HepG2 (cell line): ENCODE measurements around the gene FAM229A. TPM values are rescaled to one million over a fixed set of nuclear protein-coding genes. Genes with fewer than 3 reads are reported as not detected.

Source experiments
- BCLAF1 ChIP-seq: fragments of 450-650 bp; IDR thresholded peaks from 2 replicates; pipeline ENCODE4 v1.6.1; 2017; ENCODE audit warnings: mild to moderate bottlenecking
- DNMT1 ChIP-seq: sonication (generic); formaldehyde crosslinking; IDR thresholded peaks from 2 replicates; pipeline ENCODE4 v1.5.1; 2020; ENCODE audit warnings: mild to moderate bottlenecking, missing genetic modification reagents
- ESRRA ChIP-seq: sonication (generic); formaldehyde crosslinking; IDR thresholded peaks from 2 replicates; pipeline ENCODE4 v1.5.1; 2020; ENCODE audit warnings: mild to moderate bottlenecking, low read depth, missing genetic modification reagents
- NFAT5 ChIP-seq: sonication (generic); formaldehyde crosslinking; IDR thresholded peaks from 2 replicates; pipeline ENCODE4 v1.4.0; 2020; ENCODE audit warnings: missing genetic modification reagents
- TEAD2 ChIP-seq: sonication (generic); formaldehyde crosslinking; IDR thresholded peaks from 2 replicates; pipeline ENCODE4 v1.9.0; 2021; ENCODE audit warnings: missing genetic modification reagents
- ZBTB7B ChIP-seq: sonication (generic); formaldehyde crosslinking; IDR thresholded peaks from 2 replicates; pipeline ENCODE4 v1.4.0; 2020; ENCODE audit warnings: missing genetic modification reagents
- ZNF143 ChIP-seq: sonication (generic); formaldehyde crosslinking; IDR thresholded peaks from 2 replicates; pipeline ENCODE4 v1.4.0; 2020; ENCODE audit warnings: missing genetic modification reagents
- ZNF264 ChIP-seq: sonication (generic); formaldehyde crosslinking; IDR thresholded peaks from 2 replicates; pipeline ENCODE4 v1.4.0; 2020; ENCODE audit warnings: missing genetic modification reagents
- ZNF501 ChIP-seq: sonication (generic); formaldehyde crosslinking; IDR thresholded peaks from 2 replicates; pipeline ENCODE4 v1.5.1; 2020; ENCODE audit warnings: mild to moderate bottlenecking, moderate library complexity, missing genetic modification reagents
- ZNF563 ChIP-seq: sonication (generic); formaldehyde crosslinking; IDR thresholded peaks from 2 replicates; pipeline ENCODE4 v1.8.0; 2022; ENCODE audit warnings: mild to moderate bottlenecking, moderate library complexity, missing genetic modification reagents
- ZNF646 ChIP-seq: sonication (generic); formaldehyde crosslinking; IDR thresholded peaks from 2 replicates; pipeline ENCODE4 v1.9.0; 2021; ENCODE audit warnings: mild to moderate bottlenecking, missing genetic modification reagents
- ZNF670 ChIP-seq: sonication (generic); formaldehyde crosslinking; IDR thresholded peaks from 2 replicates; pipeline ENCODE4 v1.8.0; 2022; ENCODE audit warnings: mild to moderate bottlenecking, missing genetic modification reagents, borderline replicate concordance
- ZNF784 ChIP-seq: sonication (generic); formaldehyde crosslinking; IDR thresholded peaks from 2 replicates; pipeline ENCODE4 v1.5.1; 2020; ENCODE audit warnings: missing genetic modification reagents, mild to moderate bottlenecking, borderline replicate concordance
- polyA plus RNA-seq, 8 experiments: library from polyadenylated mRNA; depleted of rRNA in 3 of 8; stranded (reverse) in 7 of 8; unstranded in 1 of 8; fragments of >200 nt; fragmentation: Illumina TruSeq in 4 of 8; extraction: Trizol in 4 of 8; gene quantifications; 2 replicates each; pipeline versions ENCODE4 v1.2.1 to v1.2.3, GENCODE V29; 2011 to 2016; ENCODE audit warnings: low read depth in 4 of 8, missing spikeins in 1 of 8, mixed read lengths in 1 of 8; ENCODE audit not compliant: insufficient read depth in 1 of 8
- total RNA-seq, 5 experiments: library from RNA; depleted of rRNA; stranded (reverse); fragments of >200 nt; fragmentation: Illumina TruSeq; extraction: Trizol; gene quantifications; 2 replicates each; pipeline ENCODE4 v1.2.3, GENCODE V29; 2016; ENCODE audit warnings: low read depth in 1 of 5

The FAM229A gene
- total and polyA plus RNA-seq, 2 of the 13 experiments (the other 11 are each of a cell fraction or from before 2014, with no cell fraction given) = 3.2 to 17.6 TPM

- TF ChIP-seq NFAT5 (CRISPR knock-in tag) (no peak), ZNF670 (CRISPR knock-in tag) (0 out of 2 replicates have a peak, but pooled peaks have one; percentile 33), ZBTB7B (CRISPR knock-in tag) (peak; percentile 58; the same call in 1 of the 2 replicates), ZNF501 (CRISPR knock-in tag) (no peak), ZNF264 (CRISPR knock-in tag) (no peak), TEAD2 (CRISPR knock-in tag) (no peak), ESRRA (CRISPR knock-in tag) (peak; percentile 95), BCLAF1 (no peak), ZNF784 (CRISPR knock-in tag) (no peak), DNMT1 (CRISPR knock-in tag) (no peak), ZNF646 (no peak), ZNF143 (no peak), ZNF563 (CRISPR knock-in tag) (no peak)
These were observed 10.0 kb downstream of the FAM229A start (continued) for GRCh38 chr1:32352239-32352745.
